ENCODE results near the gene GHR.

The GHR gene

GRCh38 chr5:42640835-42641234, 217.6 kb downstream of the GHR start:
- no peak overlapping the region for H3K4me3 ChIP-seq (ENCODE audit: low read depth, low read length)
- no peak for TF ChIP-seq CTCF (IDR thresholded peaks at IDR 0.05; ENCODE audit: low read depth, low read length, missing control alignments)
- DNase-seq (ENCODE audit: low read depth): no peak

GRCh38 chr5:42641336-42642005, 218.2 kb downstream of the GHR start:
- no peak for DNase-seq (ENCODE audit: low read depth)

GRCh38 chr5:42642006-42642405, 218.8 kb downstream of the GHR start:
- no peak for DNase-seq (ENCODE audit: low read depth)
- no peak for TF ChIP-seq CTCF (IDR thresholded peaks at IDR 0.05; ENCODE audit: low read depth, low read length, missing control alignments)
- no peak overlapping the region for H3K4me3 ChIP-seq (ENCODE audit: low read depth, low read length)

More at GRCh38 chr5:42641336-42642005, 218.2 kb downstream of the GHR start:
- H3K4me3 ChIP-seq (ENCODE audit: low read depth, low read length): no peak overlapping the region
- no peak for TF ChIP-seq CTCF (IDR thresholded peaks at IDR 0.05; ENCODE audit: low read depth, low read length, missing control alignments)

GRCh38 chr5:42643360-42643759, 220.1 kb downstream of the GHR start:
- no peak overlapping the region for H3K4me3 ChIP-seq (ENCODE audit: low read depth, low read length)
- TF ChIP-seq CTCF (IDR thresholded peaks at IDR 0.05; ENCODE audit: low read depth, low read length, missing control alignments): no peak
- no peak for DNase-seq (ENCODE audit: low read depth)

- no peak for DNase-seq (ENCODE audit: low read depth)
- no peak overlapping the region for H3K4me3 ChIP-seq (ENCODE audit: low read depth, low read length)
- TF ChIP-seq CTCF (IDR thresholded peaks at IDR 0.05; ENCODE audit: low read depth, low read length, missing control alignments): no peak
These were observed 221.9 kb downstream of the GHR start for GRCh38 chr5:42645138-42645537.

GRCh38 chr5:42648036-42648435, 224.8 kb downstream of the GHR start:
- TF ChIP-seq CTCF (IDR thresholded peaks at IDR 0.05; ENCODE audit: low read depth, low read length, missing control alignments): no peak
- no peak for DNase-seq (ENCODE audit: low read depth)
- no peak overlapping the region for H3K4me3 ChIP-seq (ENCODE audit: low read depth, low read length)

GRCh38 chr5:42648915-42649314, 225.7 kb downstream of the GHR start:
- no peak for TF ChIP-seq CTCF (IDR thresholded peaks at IDR 0.05; ENCODE audit: low read depth, low read length, missing control alignments)
- DNase-seq (ENCODE audit: low read depth): no peak
- no peak overlapping the region for H3K4me3 ChIP-seq (ENCODE audit: low read depth, low read length)
